Kidney (tissue), 14 donors: ENCODE results near the gene ACTR2. TPM values are rescaled to one million over a fixed set of nuclear protein-coding genes. Genes with fewer than 3 reads are reported as not detected.
"Not testable (repeated sequence)": the region's sequence is repeated elsewhere in the genome, so short reads cannot be mapped to it uniquely, and the experiment has no call there.

Experiments used
- DNase-seq, 5 donors: peaks; one replicate each; pipeline ENCODE4 v3.0.0-alpha.2; 2013 to 2020
- FAIRE-seq: peaks from 2 replicates; lab custom pipeline; 2012; peaks lifted over from hg19 to GRCh38; lab: Jason Lieb, UNC
- H3K27ac ChIP-seq, 2 donors: one replicate each; pipeline ENCODE4 v1.7.0; 2013; ENCODE audit warnings: low read depth in 2 of 2, low read length in 2 of 2, inconsistent platforms in 1 of 2
- H3K27me3 ChIP-seq: one replicate; pipeline ENCODE4 v1.7.1; 2013; ENCODE audit warnings: low read length, inconsistent platforms; ENCODE audit not compliant: control insufficient read depth, insufficient read depth
- H3K36me3 ChIP-seq, 3 donors: one replicate each; pipeline versions ENCODE4 v1.7.0 to v1.7.1; 2013; ENCODE audit warnings: low read length in 3 of 3, control low read depth in 1 of 3, inconsistent platforms in 1 of 3; ENCODE audit not compliant: insufficient read depth in 3 of 3, control insufficient read depth in 2 of 3
- H3K4me1 ChIP-seq, 3 donors: one replicate each; pipeline versions ENCODE4 v1.7.0 to v1.7.1; 2013; ENCODE audit warnings: low read length in 3 of 3, inconsistent platforms in 1 of 3, low read depth in 1 of 3; ENCODE audit not compliant: control insufficient read depth in 2 of 3, insufficient read depth in 2 of 3
- H3K4me3 ChIP-seq, 3 donors: one replicate each; pipeline versions ENCODE4 v1.7.0 to v1.8.1; 2013; ENCODE audit warnings: low read length in 3 of 3, control low read depth in 1 of 3, inconsistent platforms in 1 of 3
- H3K9ac ChIP-seq, 3 donors: one replicate each; pipeline versions ENCODE4 v1.7.0 to v1.7.1; 2013; ENCODE audit warnings: low read length in 3 of 3, control low read depth in 1 of 3, inconsistent platforms in 1 of 3
- H3K9me3 ChIP-seq, 3 donors: one replicate each; pipeline versions ENCODE4 v1.7.0 to v1.7.1; 2013; ENCODE audit warnings: low read length in 3 of 3, control low read depth in 1 of 3, inconsistent platforms in 1 of 3; ENCODE audit not compliant: control insufficient read depth in 2 of 3, insufficient read depth in 1 of 3
- CTCF ChIP-seq: IDR thresholded peaks from 3 replicates; pipeline ENCODE4 v1.5.1; 2012; ENCODE audit warnings: mild to moderate bottlenecking, moderate library complexity, borderline replicate concordance; ENCODE audit not compliant: insufficient read depth; ENCODE audit errors: extremely low read depth
- intact Hi-C: fragments of 100-400 bp; cut with DNase I; formaldehyde crosslinking; loops from one replicate; pipeline ENCODE4 v1.11.1; 2022
- polyA plus RNA-seq: library from polyadenylated mRNA; stranded (reverse); fragments of 350-450 nt; fragmentation: Illumina TruSeq; extraction: RNeasy Lipid Tissue Mini Kit (QIAGEN cat#74804); gene quantifications from one replicate; pipeline ENCODE4 v1.2.3, GENCODE V29; 2014; ENCODE audit warnings: low read depth, low replicate concordance; ENCODE audit not compliant: insufficient read depth
- total RNA-seq: library from RNA; stranded (reverse); fragmentation: NEBNext Ultra II Directional; extraction: Animal tissue kit (Norgen Biotek cat#: 25700); gene quantifications from one replicate; pipeline ENCODE4 v1.2.1, GENCODE V29; 2021
- donor health status: control.
- donor health status: control.
- donor health status: control.
- donor health status: control.
- donor health status: control.
- donor health status: DM: yes; HTN: yes; CAD: no.
- donor health status: Normal renal cell carcinoma (clear cell type).

Gene ACTR2
- total and polyA plus RNA-seq, 2 donors from 2014 or later: 38.5 to 230 TPM

GRCh38 chr2:65231121-65231520 is 3.5 kb downstream of the ACTR2 start:
- Histone ChIP-seq H3K9ac (no peak overlapping the region), H3K4me1 (peaks cover 0 to 14% (median 4%) of the 10 kb centered on the region in 3 donors)

GRCh38 chr2:65231892-65232477 is 4.4 kb downstream of the ACTR2 start:
- intact Hi-C loops: no loop called here
- no peak overlapping the region for H3K27ac ChIP-seq
- H3K27me3 ChIP-seq: no peaks in the 10 kb centered on the region
- no peaks in the 10 kb centered on the region for H3K9me3 ChIP-seq
- no peak overlapping the region for H3K4me3 ChIP-seq
- FAIRE-seq (no peak), DNase-seq (no peak)
- no peak overlapping the region for H3K9ac ChIP-seq
- no peaks in the 10 kb centered on the region for H3K36me3 ChIP-seq
- H3K4me1 ChIP-seq: peaks cover 0 to 6% (median 4%) of the 10 kb centered on the region in 3 donors
- no peak for TF ChIP-seq CTCF

More at GRCh38 chr2:65231121-65231520, 3.5 kb downstream of the ACTR2 start:
- no peaks in the 10 kb centered on the region for H3K36me3 ChIP-seq
- no peaks in the 10 kb centered on the region for H3K27me3 ChIP-seq
- H3K4me3 ChIP-seq: no peak overlapping the region
- H3K9me3 ChIP-seq: no peaks in the 10 kb centered on the region
- H3K27ac ChIP-seq: no peak overlapping the region
- DNase-seq (no peak), FAIRE-seq (no peak)
- TF ChIP-seq CTCF: no peak
- intact Hi-C loops: no loop called here

- intact Hi-C loops: no loop called here
- DNase-seq (no peak), FAIRE-seq (no peak)
- H3K27ac ChIP-seq: no peak overlapping the region
- H3K27me3 ChIP-seq: no peaks in the 10 kb centered on the region
- H3K9me3 ChIP-seq: no peaks in the 10 kb centered on the region
- peaks cover 0 to 5% (median 4%) of the 10 kb centered on the region in 3 donors for H3K4me1 ChIP-seq
- no peak overlapping the region for H3K4me3 ChIP-seq
- no peak for TF ChIP-seq CTCF
- no peak overlapping the region for H3K9ac ChIP-seq
- no peaks in the 10 kb centered on the region for H3K36me3 ChIP-seq
Observed at GRCh38 chr2:65232636-65233035, 5.0 kb downstream of the ACTR2 start.

GRCh38 chr2:65240657-65241056 is 13.0 kb downstream of the ACTR2 start:
- Histone ChIP-seq H3K9me3 (no peaks in the 10 kb centered on the region), H3K27ac (no peak overlapping the region), H3K36me3 (no peaks in the 10 kb centered on the region), H3K9ac (no peak overlapping the region), H3K4me1 (no peaks in the 10 kb centered on the region), H3K27me3 (no peaks in the 10 kb centered on the region), H3K4me3 (no peak overlapping the region)
- TF ChIP-seq CTCF: no peak
- no peak for DNase-seq
- intact Hi-C loops: no loop called here
- no peak for FAIRE-seq

GRCh38 chr2:65244452-65244851 is 16.8 kb downstream of the ACTR2 start:
- H3K36me3 ChIP-seq, H3K9me3 ChIP-seq, H3K27me3 ChIP-seq, H3K4me1 ChIP-seq, H3K4me3 ChIP-seq, DNase-seq, H3K27ac ChIP-seq, FAIRE-seq, intact Hi-C loops, H3K9ac ChIP-seq: not testable (repeated sequence)
